WTC11 (cell line): ENCODE measurements around the gene STK32C. TPM values are rescaled to one million over a fixed set of nuclear protein-coding genes. Genes with fewer than 3 reads are reported as not detected.

Source experiments
- ATAC-seq: fragments of 200-7000 bp; cut with Tn5 transposase; 2 replicates; pipeline ENCODE4 v1.10.0; 2021; ENCODE audit warnings: mild to moderate bottlenecking, moderate library complexity
- CTCF ChIA-PET: fragments of 300-600 bp; sonication (Branson Sonifier 250); formaldehyde crosslinking; loops from one replicate; lab custom pipeline; 2021; ENCODE audit warnings: antibody characterized with exemption; lab: Charles Lee
- POLR2A ChIA-PET: fragments of 350-600 bp; sonication (Branson Sonifier 250); formaldehyde crosslinking; loops from one replicate; lab custom pipeline; 2021; ENCODE audit warnings: antibody characterized with exemption; lab: Charles Lee
- DNase-seq: peaks from one replicate; pipeline ENCODE4 v3.0.0; 2021; ENCODE audit warnings: low spot score
- H3K27ac Mint-ChIP-seq: 2 replicates; pipeline ENCODE4 v1.8.0; 2021; ENCODE audit warnings: mixed read lengths
- H3K27me3 Mint-ChIP-seq: 2 replicates; pipeline ENCODE4 v1.8.0; 2021; ENCODE audit warnings: low read depth, mild to moderate bottlenecking, moderate library complexity, mixed read lengths
- H3K36me3 Mint-ChIP-seq: 2 replicates; pipeline ENCODE4 v1.8.0; 2021; ENCODE audit warnings: mixed read lengths
- H3K4me1 Mint-ChIP-seq: 2 replicates; pipeline ENCODE4 v1.8.0; 2022; ENCODE audit warnings: mixed read lengths
- H3K4me3 Mint-ChIP-seq: 2 replicates; pipeline ENCODE4 v1.8.0; 2021; ENCODE audit warnings: mild to moderate bottlenecking, moderate library complexity, mixed read lengths
- H3K9me3 Mint-ChIP-seq: 2 replicates; pipeline ENCODE4 v1.8.0; 2021; ENCODE audit warnings: mixed read lengths
- ATF2 ChIP-seq: sonication (generic); formaldehyde crosslinking; IDR thresholded peaks from 2 replicates; pipeline ENCODE4 v1.8.1; 2022; ENCODE audit warnings: low read depth, missing genetic modification reagents, borderline replicate concordance
- CBFB ChIP-seq: sonication (generic); formaldehyde crosslinking; IDR thresholded peaks from 2 replicates; pipeline ENCODE4 v1.8.1; 2022; ENCODE audit warnings: mild to moderate bottlenecking, low read depth, missing genetic modification reagents
- E2F1 ChIP-seq: sonication (generic); formaldehyde crosslinking; IDR thresholded peaks from 2 replicates; pipeline ENCODE4 v1.8.0; 2022; ENCODE audit warnings: mild to moderate bottlenecking, missing genetic modification reagents
- HMGXB4 ChIP-seq: sonication (generic); formaldehyde crosslinking; IDR thresholded peaks from 2 replicates; pipeline ENCODE4 v1.8.1; 2023; ENCODE audit warnings: mild to moderate bottlenecking, moderate library complexity, missing genetic modification reagents
- JUN ChIP-seq: sonication (generic); formaldehyde crosslinking; IDR thresholded peaks from 2 replicates; pipeline ENCODE4 v1.8.0; 2023; ENCODE audit warnings: mild to moderate bottlenecking, missing genetic modification reagents
- MLX ChIP-seq: sonication (generic); formaldehyde crosslinking; IDR thresholded peaks from 2 replicates; pipeline ENCODE4 v1.8.1; 2023; ENCODE audit warnings: mild to moderate bottlenecking, missing genetic modification reagents, moderate library complexity
- SMAD4 ChIP-seq: sonication (generic); formaldehyde crosslinking; IDR thresholded peaks from 2 replicates; pipeline ENCODE4 v1.8.0; 2022; ENCODE audit warnings: mild to moderate bottlenecking, missing genetic modification reagents
- TCF7 ChIP-seq: sonication (generic); formaldehyde crosslinking; IDR thresholded peaks from 2 replicates; pipeline ENCODE4 v1.8.0; 2022; ENCODE audit warnings: mild to moderate bottlenecking, low read depth, missing genetic modification reagents, moderate library complexity
- TEAD1 ChIP-seq: sonication (generic); formaldehyde crosslinking; IDR thresholded peaks from 2 replicates; pipeline ENCODE4 v1.8.0; 2022; ENCODE audit warnings: mild to moderate bottlenecking, missing genetic modification reagents
- TEAD4 ChIP-seq: sonication (generic); formaldehyde crosslinking; IDR thresholded peaks from 2 replicates; pipeline ENCODE4 v1.8.0; 2022; ENCODE audit warnings: mild to moderate bottlenecking, missing genetic modification reagents
- ZNF281 ChIP-seq: sonication (generic); formaldehyde crosslinking; IDR thresholded peaks from 2 replicates; pipeline ENCODE4 v1.8.0; 2023; ENCODE audit warnings: mild to moderate bottlenecking, missing genetic modification reagents
- ZNF416 ChIP-seq: fragments of 250-450 bp; sonication (Bioruptor Pico); IDR thresholded peaks from 2 replicates; pipeline ENCODE4 v1.9.0; 2021; ENCODE audit warnings: mild to moderate bottlenecking, inconsistent platforms
- ZNF512 ChIP-seq: sonication (generic); formaldehyde crosslinking; IDR thresholded peaks from 2 replicates; pipeline ENCODE4 v1.8.1; 2022; ENCODE audit warnings: missing genetic modification reagents, borderline replicate concordance
- ZSCAN18 ChIP-seq: fragments of 250-450 bp; sonication (Bioruptor Pico); IDR thresholded peaks from 2 replicates; pipeline ENCODE4 v2.1.2; 2022; ENCODE audit warnings: mild to moderate bottlenecking, moderate library complexity
- total RNA-seq: library from RNA; stranded (reverse); gene quantifications from 3 replicates; pipeline ENCODE4 v1.2.3, GENCODE V29; 2021
- TF ChIP-seq, protein P1 (sequence below): sonication (generic); formaldehyde crosslinking; IDR thresholded peaks from 2 replicates; pipeline ENCODE4 v1.8.0; 2022; ENCODE audit warnings: mild to moderate bottlenecking, missing genetic modification reagents
- TF ChIP-seq, protein P2 (sequence below): sonication (generic); formaldehyde crosslinking; IDR thresholded peaks from 2 replicates; pipeline ENCODE4 v1.8.1; 2023; ENCODE audit warnings: mild to moderate bottlenecking, missing genetic modification reagents, moderate library complexity
- TF ChIP-seq, protein P3 (sequence below): sonication (generic); formaldehyde crosslinking; IDR thresholded peaks from 2 replicates; pipeline ENCODE4 v1.8.1; 2023; ENCODE audit warnings: mild to moderate bottlenecking, missing genetic modification reagents, borderline replicate concordance
- TF ChIP-seq, protein P4 (sequence below): sonication (generic); formaldehyde crosslinking; IDR thresholded peaks from 2 replicates; pipeline ENCODE4 v1.8.1; 2023; ENCODE audit warnings: mild to moderate bottlenecking, missing genetic modification reagents

Gene STK32C
- total RNA-seq, 1 experiment from 2014 or later, result 20.7 TPM

DNA sequence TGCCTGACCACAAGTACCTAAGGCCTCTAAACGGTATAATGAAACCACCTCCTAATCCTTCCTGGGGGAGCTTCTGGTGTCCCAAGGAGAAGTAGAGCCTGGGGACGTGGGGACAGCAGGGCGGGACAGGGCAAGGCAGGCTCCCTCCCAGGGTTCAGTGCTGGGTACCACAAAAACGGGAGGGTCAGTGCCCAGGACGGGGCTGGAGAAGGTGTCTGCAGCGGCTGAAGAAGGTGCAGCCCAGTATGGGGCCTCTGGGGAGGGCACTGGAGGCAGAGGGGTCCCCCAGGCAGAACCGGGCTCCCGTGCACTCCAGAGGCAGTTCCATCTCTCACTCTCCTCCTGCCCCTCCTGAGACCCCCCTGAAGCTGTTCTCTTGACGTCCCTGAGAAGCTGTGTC is 74.8 kb downstream of the STK32C start:
- no peaks in the 10 kb centered on the region for H3K9me3 Mint-ChIP-seq
- TF ChIP-seq, protein P1, sequence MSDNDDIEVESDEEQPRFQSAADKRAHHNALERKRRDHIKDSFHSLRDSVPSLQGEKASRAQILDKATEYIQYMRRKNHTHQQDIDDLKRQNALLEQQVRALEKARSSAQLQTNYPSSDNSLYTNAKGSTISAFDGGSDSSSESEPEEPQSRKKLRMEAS (CRISPR knock-in tag), result no peak
- TF ChIP-seq TCF7 (no peak), MLX (CRISPR knock-in tag) (no peak), ATF2 (CRISPR knock-in tag) (no peak), ZNF281 (no peak), SMAD4 (CRISPR knock-in tag) (no peak), TEAD1 (CRISPR knock-in tag) (no peak), HMGXB4 (CRISPR knock-in tag) (no peak), ZNF416 (CRISPR knock-in tag) (no peak), JUN (CRISPR knock-in tag) (no peak), E2F1 (no peak), CBFB (CRISPR knock-in tag) (no peak), ZNF512 (no peak), TEAD4 (CRISPR knock-in tag) (no peak), ZSCAN18 (CRISPR knock-in tag) (no peak)
- TF ChIP-seq, protein P2, sequence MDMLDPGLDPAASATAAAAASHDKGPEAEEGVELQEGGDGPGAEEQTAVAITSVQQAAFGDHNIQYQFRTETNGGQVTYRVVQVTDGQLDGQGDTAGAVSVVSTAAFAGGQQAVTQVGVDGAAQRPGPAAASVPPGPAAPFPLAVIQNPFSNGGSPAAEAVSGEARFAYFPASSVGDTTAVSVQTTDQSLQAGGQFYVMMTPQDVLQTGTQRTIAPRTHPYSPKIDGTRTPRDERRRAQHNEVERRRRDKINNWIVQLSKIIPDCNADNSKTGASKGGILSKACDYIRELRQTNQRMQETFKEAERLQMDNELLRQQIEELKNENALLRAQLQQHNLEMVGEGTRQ (CRISPR knock-in tag), result no peak
- TF ChIP-seq, protein P3, sequence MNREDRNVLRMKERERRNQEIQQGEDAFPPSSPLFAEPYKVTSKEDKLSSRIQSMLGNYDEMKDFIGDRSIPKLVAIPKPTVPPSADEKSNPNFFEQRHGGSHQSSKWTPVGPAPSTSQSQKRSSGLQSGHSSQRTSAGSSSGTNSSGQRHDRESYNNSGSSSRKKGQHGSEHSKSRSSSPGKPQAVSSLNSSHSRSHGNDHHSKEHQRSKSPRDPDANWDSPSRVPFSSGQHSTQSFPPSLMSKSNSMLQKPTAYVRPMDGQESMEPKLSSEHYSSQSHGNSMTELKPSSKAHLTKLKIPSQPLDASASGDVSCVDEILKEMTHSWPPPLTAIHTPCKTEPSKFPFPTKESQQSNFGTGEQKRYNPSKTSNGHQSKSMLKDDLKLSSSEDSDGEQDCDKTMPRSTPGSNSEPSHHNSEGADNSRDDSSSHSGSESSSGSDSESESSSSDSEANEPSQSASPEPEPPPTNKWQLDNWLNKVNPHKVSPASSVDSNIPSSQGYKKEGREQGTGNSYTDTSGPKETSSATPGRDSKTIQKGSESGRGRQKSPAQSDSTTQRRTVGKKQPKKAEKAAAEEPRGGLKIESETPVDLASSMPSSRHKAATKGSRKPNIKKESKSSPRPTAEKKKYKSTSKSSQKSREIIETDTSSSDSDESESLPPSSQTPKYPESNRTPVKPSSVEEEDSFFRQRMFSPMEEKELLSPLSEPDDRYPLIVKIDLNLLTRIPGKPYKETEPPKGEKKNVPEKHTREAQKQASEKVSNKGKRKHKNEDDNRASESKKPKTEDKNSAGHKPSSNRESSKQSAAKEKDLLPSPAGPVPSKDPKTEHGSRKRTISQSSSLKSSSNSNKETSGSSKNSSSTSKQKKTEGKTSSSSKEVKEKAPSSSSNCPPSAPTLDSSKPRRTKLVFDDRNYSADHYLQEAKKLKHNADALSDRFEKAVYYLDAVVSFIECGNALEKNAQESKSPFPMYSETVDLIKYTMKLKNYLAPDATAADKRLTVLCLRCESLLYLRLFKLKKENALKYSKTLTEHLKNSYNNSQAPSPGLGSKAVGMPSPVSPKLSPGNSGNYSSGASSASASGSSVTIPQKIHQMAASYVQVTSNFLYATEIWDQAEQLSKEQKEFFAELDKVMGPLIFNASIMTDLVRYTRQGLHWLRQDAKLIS (CRISPR knock-in tag), result no peak
- TF ChIP-seq, protein P4, sequence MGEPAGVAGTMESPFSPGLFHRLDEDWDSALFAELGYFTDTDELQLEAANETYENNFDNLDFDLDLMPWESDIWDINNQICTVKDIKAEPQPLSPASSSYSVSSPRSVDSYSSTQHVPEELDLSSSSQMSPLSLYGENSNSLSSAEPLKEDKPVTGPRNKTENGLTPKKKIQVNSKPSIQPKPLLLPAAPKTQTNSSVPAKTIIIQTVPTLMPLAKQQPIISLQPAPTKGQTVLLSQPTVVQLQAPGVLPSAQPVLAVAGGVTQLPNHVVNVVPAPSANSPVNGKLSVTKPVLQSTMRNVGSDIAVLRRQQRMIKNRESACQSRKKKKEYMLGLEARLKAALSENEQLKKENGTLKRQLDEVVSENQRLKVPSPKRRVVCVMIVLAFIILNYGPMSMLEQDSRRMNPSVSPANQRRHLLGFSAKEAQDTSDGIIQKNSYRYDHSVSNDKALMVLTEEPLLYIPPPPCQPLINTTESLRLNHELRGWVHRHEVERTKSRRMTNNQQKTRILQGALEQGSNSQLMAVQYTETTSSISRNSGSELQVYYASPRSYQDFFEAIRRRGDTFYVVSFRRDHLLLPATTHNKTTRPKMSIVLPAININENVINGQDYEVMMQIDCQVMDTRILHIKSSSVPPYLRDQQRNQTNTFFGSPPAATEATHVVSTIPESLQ, result no peak
- H3K36me3 Mint-ChIP-seq, result no peaks in the 10 kb centered on the region
- H3K4me3 Mint-ChIP-seq, result no peak overlapping the region
- H3K4me1 Mint-ChIP-seq, result peaks cover 8% of the 10 kb centered on the region
- DNase-seq, result no peak
- H3K27me3 Mint-ChIP-seq, result no peaks in the 10 kb centered on the region
- ATAC-seq, result no peak
- ChIA-PET CTCF (interaction anchor here (2.1 kb wide), 1 partner anchor 128 kb away, joined by 9 read pairs; no protein-coding TSS in a partner anchor), POLR2A (no interaction called here)
- no peak overlapping the region for H3K27ac Mint-ChIP-seq
